Measurements from ENCODE around the gene ABHD10. TPM values are rescaled to one million over a fixed set of nuclear protein-coding genes. Genes with fewer than 3 reads are reported as not detected.

Gene ABHD10
- total RNA-seq, 8 experiments from 2014 or later = 29.6 to 56.2 (median 39.8) TPM

Other genes with a start within 250 kb of the ABHD10 start
- 10 to 100 TPM in 2 of 8 experiments, 1 to 10 TPM in 6; 2.1 to 37.1 (median 4.3) TPM for gene PHLDB2, start 119.8 kb upstream of the ABHD10 start, total RNA-seq
- 100 to 1,000 TPM in 5 of 8 experiments, under 1 TPM in 1, not detected in 2; 0.67 to 422 (median 194) TPM for gene TAGLN3, start 19.9 kb downstream of the ABHD10 start, total RNA-seq
- gene TMPRSS7, start 55.7 kb downstream of the ABHD10 start, total RNA-seq = 1 to 10 TPM in 1 of 8 experiments, under 1 TPM in 2, not detected in 5; 0.17 to 2.1 (median 0.20) TPM
- gene C3orf52, start 107.4 kb downstream of the ABHD10 start, total RNA-seq = 1 to 10 TPM in 3 of 8 experiments, under 1 TPM in 5; 0.11 to 4.4 (median 0.45) TPM
- under 1 TPM in 5 of 8 experiments, not detected in 3; 0.13 to 0.38 (median 0.36) TPM for gene GCSAM, start 154.2 kb downstream of the ABHD10 start, total RNA-seq